Activated CD4-positive, CD25-positive, alpha-beta regulatory T cell treated with anti-CD3 and anti-CD28 coated beads, Interleukin-2, amount 50 U/mL, for 72 hours (primary cell): ENCODE measurements around the gene SARDH.
"Not testable (repeated sequence)": the region's sequence is repeated elsewhere in the genome, so short reads cannot be mapped to it uniquely, and the experiment has no call there.

ENCODE experiments used
- DNase-seq: peaks from one replicate; pipeline ENCODE4 v3.0.0; 2021

SARDH gene

DNA sequence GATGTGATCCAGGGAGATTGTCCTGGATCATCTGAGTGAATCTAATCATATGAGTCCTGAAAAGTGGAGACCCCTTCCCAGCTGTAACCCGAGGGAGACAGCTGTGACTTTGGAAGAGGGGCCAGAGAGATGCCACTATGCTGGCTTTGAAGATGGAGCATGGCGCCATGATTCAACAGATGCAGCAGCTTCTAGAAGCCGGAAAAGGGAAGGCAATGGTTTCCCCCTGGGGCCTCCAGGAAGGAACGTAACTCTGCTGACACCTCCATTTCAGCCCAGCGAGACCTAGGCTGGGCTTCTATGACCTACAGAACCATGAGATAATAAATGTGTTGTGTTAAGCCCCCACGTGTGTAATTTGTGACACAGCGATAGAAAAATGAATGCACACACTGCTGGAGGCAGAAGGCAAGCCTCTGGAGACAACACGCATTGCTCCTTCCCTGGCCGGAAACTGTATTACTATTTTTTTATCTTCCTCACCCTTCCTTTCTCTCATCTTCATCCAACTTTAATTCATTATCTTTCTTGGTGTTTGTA is 16.6 kb upstream of the SARDH start:
- DNase-seq: no peak

- DNase-seq: no peak
Measured at GRCh38 chr9:133754187-133754586, 16.0 kb upstream of the SARDH start.

DNA sequence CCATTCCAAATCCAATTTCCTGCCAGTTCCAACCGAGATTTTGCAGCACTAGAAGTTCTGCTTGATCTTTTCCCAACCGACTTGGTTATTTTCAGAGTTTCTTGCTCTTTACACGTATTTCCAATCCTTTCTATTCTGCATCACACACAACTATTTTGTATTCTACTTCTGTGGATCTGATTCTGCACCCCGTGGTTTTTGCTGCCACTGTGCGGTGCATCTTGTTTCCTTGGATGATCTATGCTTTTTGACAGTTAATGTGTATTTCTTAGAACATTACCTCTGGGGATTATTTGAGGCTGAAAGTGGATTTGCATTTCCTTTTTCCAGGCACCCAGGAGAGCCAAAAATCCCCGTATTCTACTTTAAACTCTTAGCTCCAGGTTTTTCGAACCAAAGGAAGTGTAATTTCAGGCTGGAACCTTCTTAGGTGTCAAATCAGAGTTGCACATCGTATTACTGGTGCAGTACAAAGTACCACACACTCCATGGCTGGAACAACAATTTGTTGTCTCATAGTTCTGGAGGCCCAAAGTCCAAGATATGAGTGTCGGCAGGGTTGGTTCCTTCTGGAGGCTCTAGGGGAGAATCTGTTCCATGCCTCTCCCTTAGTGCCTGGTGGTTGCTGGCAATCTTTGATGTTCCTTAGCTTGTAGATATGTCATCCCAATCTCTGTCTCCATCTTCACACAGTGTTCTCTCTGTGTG is 14.7 kb upstream of the SARDH start:
- DNase-seq: no peak

DNA sequence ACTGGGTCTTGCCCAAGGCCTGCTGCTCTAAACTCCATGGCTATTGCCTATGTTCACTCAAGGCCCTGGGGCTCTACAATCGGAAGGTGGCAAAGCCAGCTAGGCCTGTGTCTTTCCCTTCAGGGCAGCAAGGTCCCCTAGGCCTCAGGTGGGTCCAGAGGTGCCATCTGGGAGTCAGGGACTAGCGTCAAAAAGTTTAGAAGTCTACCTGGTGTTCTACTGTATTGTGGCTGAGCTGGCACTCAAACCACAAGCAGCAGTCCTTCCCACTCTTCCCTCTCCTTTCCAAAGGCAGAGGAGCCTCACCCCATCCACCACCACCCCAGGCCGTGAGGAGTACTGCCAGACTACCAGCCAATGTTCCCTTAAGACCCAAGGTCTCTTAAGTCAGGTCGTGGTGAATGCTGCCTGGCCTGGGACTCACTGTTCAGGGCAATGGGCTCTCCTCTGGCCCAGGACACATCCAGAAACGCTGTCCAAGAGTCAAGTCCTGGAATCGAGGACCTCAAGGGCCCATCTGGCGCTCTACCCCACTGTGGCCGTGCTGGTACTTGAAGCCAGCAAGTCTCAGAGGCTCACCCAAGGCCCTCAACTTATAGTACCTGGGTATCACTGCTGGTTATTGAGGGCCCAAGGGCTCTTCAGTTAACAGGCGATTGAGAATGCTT is 13.0 kb upstream of the SARDH start:
- DNase-seq: no peak

- DNase-seq: no peak
Measured at GRCh38 chr9:133747309-133747708, 9.2 kb upstream of the SARDH start.

GRCh38 chr9:133744528-133744927 is 6.4 kb upstream of the SARDH start:
- not testable (repeated sequence) for DNase-seq

GRCh38 chr9:133742849-133743444 is 4.8 kb upstream of the SARDH start:
- peak; percentile 84 for DNase-seq

DNA sequence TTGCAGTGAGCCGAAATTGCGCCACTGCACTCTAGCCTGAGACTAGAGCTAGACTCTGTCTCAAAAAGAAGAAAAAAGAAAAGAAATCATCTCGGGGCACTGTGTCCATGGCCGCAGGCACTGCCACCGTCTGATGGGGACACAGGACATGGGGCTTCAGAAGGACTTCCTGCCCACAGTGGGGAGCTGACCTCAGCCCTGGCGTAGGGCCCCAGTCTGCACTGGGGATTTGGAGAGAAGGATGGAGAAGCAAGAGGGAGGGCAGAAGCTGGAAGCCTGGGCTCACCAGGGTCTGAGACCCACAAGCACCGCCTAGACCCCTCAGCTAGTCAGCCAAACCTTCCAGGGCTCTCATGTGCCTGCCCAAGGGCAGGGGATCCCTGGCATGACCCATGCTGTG is 4.1 kb upstream of the SARDH start:
- no peak for DNase-seq

DNA sequence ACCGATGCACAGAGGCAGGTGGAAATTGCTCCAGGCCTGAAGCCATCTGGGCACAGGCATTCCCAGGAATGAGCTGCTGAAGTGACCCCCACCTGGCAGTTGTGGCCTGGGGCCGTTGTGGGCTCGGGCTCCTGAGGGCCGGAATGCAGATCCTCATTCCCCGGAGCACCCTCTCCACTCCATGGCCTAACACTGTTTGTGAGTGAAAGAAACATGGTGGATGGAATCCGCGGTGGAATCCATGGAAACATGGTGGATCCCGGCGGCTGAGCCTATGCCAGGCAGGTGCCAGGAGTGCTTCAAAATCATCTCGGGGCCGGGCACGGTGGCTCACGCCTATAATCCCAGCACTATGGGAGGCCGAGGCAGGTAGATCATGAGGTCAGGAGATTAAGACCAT is 3.6 kb upstream of the SARDH start:
- DNase-seq: no peak

GRCh38 chr9:133740911-133741310 is 2.8 kb upstream of the SARDH start:
- no peak for DNase-seq

DNA sequence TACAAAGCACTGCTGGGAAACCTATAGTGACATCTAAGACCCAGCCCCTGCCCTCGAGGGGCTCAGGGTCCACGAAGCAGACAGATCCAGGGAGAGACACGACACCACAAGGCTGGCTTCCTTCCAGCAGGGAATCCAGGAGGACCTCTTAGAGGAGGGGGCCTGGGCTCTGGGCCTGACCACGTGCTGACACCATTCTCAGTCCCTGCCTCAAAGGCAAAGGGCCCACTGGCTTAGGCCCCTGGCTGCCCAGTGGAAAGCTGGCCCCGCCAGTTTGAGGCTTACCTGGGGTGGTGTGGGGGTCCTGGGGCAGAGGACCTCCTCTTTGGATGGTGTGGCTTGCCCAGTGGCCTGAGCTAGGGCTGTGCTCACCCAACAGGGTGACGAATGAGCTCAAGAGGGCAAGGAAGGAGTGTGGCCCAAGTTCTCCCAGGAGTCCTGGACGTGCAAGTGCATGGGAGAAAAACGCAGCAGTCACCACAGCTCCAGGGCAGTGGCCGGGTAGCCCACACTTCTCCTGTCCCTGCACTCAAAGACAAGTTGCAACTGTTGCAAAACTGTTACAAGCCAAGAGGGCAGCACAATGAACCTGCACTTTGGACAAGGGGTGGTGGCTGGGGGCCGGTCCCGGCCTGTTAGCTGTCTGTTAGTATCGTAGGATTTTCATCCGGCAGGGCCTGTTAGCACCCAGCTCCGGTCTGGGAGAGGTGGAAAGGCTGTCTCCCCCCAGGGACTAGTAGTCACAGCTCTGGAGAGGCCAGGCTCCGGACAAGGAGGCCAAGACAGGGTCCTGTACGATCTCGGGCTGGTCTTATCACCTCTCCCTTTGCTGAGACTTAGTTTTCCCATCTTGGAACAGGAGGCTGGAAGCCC is 1.5 kb upstream of the SARDH start:
- DNase-seq: no peak

- DNase-seq: no peak
Measured at GRCh38 chr9:133738640-133739225, 581 bp upstream of the SARDH start.

DNA sequence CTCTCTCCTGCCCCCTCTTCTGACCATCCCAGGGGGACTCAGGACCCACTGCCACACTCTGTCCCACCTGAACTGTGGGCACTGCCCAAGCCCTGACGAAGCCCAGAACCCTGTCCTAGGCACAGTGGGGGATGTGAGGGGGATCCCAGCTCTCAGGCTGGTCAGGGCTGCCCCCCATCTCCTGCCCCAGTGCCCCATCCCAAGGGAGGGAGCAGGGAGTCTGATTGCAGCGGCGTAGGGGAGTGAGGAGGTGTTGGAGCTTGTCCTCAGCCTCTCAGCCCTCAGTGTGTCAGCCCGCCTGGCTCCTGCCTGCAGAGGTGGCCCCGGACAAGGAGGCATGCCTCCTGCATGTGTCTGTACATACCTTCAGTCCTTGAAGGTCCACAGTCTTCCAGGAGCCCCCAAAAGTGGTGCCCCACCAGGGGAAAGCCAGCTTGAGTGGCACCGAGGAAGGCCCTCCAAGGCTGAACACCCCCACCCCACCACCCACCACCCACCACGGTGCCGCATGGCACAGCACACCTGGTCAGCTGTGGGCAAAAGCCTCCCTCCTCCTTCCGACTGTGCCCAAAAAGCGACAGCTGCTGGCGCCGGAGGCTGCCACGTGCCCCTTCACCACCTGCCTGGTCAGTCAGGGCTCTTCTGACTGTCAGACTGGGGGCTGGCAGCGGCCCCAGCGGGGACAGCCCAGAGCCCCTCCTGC is 930 bp downstream of the SARDH start:
- no peak for DNase-seq

- DNase-seq: no peak
Measured at GRCh38 chr9:133735931-133736330, 2.2 kb downstream of the SARDH start.

- no peak for DNase-seq
Measured at GRCh38 chr9:133735415-133735775, 2.8 kb downstream of the SARDH start.

DNA sequence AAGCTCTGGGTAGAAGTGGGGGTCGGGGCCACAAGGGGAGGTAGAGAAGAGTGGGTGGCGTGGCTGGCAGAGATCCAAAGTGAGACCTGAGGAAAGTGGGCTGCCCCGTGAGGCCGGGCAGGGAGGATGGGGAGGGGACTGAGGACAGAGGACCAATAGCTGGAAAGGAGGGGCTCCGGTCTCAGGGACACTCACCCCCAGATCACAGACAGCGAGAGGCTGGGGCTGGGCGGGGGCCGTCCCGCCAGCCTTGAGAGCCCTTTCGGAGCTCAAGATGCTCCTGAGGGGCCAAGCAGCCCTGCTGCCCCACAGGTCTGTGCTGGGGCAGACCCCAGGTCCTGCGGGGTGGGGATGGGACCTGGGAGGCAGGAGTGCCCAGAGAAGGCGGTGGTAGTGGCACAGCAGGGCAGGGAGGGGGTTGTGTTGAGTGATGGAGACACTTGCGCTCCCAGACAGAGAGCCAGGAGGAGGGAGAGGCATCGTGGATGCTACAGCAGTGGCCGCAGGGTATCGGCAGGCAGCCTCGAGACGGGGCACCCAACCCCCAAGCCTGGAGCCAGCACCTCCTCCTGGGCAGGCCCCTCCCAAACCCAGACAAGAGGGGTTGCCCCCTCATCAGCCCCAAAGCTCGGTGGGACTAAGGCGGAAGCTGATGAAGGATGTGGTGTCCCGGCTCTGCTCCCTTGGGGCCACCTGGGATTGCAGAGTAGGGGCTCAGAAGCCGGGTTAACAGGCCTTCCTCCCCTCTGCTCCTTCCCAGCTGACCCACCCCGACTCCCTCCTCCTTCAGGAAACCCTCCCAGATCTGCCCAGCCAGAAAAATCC is 3.4 kb downstream of the SARDH start:
- DNase-seq: no peak

- DNase-seq: no peak
Measured at GRCh38 chr9:133733796-133734533, 4.2 kb downstream of the SARDH start.

DNA sequence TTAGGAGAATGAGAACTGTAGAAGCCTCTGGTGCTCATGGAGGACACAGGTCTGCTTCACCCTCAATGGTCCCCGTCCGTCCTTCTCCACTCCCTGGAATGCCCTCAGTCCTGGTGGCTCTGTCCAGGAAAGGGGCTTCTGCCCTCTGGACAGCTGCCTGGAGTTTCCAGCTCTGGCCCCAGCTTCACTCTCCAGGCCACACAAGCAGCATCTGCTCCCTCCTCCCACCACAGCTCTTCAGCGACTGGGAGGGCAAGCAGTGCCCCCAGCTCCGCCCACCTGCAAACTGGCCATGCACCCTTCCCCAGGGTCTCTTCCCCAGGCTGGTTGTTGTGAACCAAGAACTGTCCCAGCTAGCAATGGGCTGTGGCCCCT is 4.7 kb downstream of the SARDH start:
- no peak for DNase-seq

- DNase-seq: no peak
Measured at GRCh38 chr9:133732639-133733408, 5.3 kb downstream of the SARDH start.
